Neural cell (in vitro differentiated cells): Measurements from ENCODE around the gene LMO4. TPM values are rescaled to one million over a fixed set of nuclear protein-coding genes. Genes with fewer than 3 reads are reported as not detected.

Source experiments
- H2AFZ ChIP-seq: fragments of 200-600, 300-800 bp; sonication (generic), shearing (Covaris generic); 2 replicates; pipeline ENCODE4 v1.6.0; 2014; ENCODE audit warnings: low read depth, mild to moderate bottlenecking, antibody characterized with exemption, low read length, moderate library complexity
- H3F3A ChIP-seq: fragments of 200-600 bp; shearing (Covaris generic); 2 replicates; pipeline ENCODE4 v1.6.1; 2016; ENCODE audit warnings: mild to moderate bottlenecking, moderate library complexity, mixed read lengths, antibody characterized with exemption, low read length; ENCODE audit not compliant: insufficient read depth, poor library complexity, severe bottlenecking
- H3K27ac ChIP-seq: fragments of 200-600, 300-800 bp; sonication (generic), shearing (Covaris generic); 2 replicates; pipeline ENCODE4 v1.5.1; 2014; ENCODE audit warnings: mild to moderate bottlenecking, low read length, moderate library complexity
- H3K27me3 ChIP-seq: fragments of 300-800, 200-600 bp; sonication (generic), shearing (Covaris generic); 2 replicates; pipeline ENCODE4 v1.6.0; 2014; ENCODE audit warnings: mild to moderate bottlenecking, low read depth, low read length, moderate library complexity; ENCODE audit not compliant: insufficient read depth
- H3K36me3 ChIP-seq: fragments of 300-800, 200-600 bp; sonication (generic), shearing (Covaris generic); 2 replicates; pipeline ENCODE4 v1.5.1; 2014; ENCODE audit warnings: mild to moderate bottlenecking, antibody characterized with exemption, low read length, moderate library complexity; ENCODE audit not compliant: insufficient read depth
- H3K4me2 ChIP-seq: fragments of 300-800, 200-600 bp; sonication (generic), shearing (Covaris generic); 2 replicates; pipeline ENCODE4 v1.6.0; 2014; ENCODE audit warnings: mild to moderate bottlenecking, low read length
- H3K4me3 ChIP-seq: fragments of 300-800, 200-600 bp; sonication (generic), shearing (Covaris generic); 2 replicates; pipeline ENCODE4 v1.5.1; 2014; ENCODE audit warnings: mild to moderate bottlenecking, low read length, moderate library complexity
- H3K79me2 ChIP-seq: fragments of 200-600 bp; shearing (Covaris generic); replicated peaks from 2 replicates; pipeline ENCODE4 v1.6.0; 2014; ENCODE audit warnings: mild to moderate bottlenecking, low read length, moderate library complexity; ENCODE audit not compliant: insufficient read depth
- H3K9ac ChIP-seq: fragments of 300-800, 200-600 bp; sonication (generic), shearing (Covaris generic); 2 replicates; pipeline ENCODE4 v1.6.1; 2016; ENCODE audit warnings: mild to moderate bottlenecking, low read length, mixed read lengths
- H3K9me2 ChIP-seq: fragments of 200-600 bp; shearing (Covaris generic); 2 replicates; pipeline ENCODE4 v1.6.1; 2016; ENCODE audit warnings: mild to moderate bottlenecking, low read length, mixed read lengths; ENCODE audit not compliant: insufficient read depth
- H3K9me3 ChIP-seq: fragments of 200-600, 300-800 bp; sonication (generic), shearing (Covaris generic); 2 replicates; pipeline ENCODE4 v1.6.1; 2016; ENCODE audit warnings: mild to moderate bottlenecking, mixed run types, low read length, moderate library complexity, mixed read lengths
- H4K20me1 ChIP-seq: fragments of 200-600 bp; shearing (Covaris generic); 2 replicates; pipeline ENCODE4 v1.6.1; 2016; ENCODE audit warnings: mild to moderate bottlenecking, mixed run types; ENCODE audit not compliant: insufficient read depth
- EP300 ChIP-seq: fragments of 450-650 bp; conservative IDR thresholded peaks from 2 replicates; pipeline ENCODE4 v1.6.1; 2014; ENCODE audit warnings: antibody characterized with exemption, mild to moderate bottlenecking, moderate library complexity; ENCODE audit not compliant: poor library complexity, severe bottlenecking
- EZH2 ChIP-seq: fragments of 200-600, 300-800 bp; shearing (Covaris generic), sonication (generic); IDR thresholded peaks from 2 replicates; pipeline ENCODE4 v1.6.1; 2014; ENCODE audit warnings: antibody characterized with exemption, low read length, borderline replicate concordance, mild to moderate bottlenecking; ENCODE audit not compliant: insufficient read depth, poor library complexity, severe bottlenecking
- MXI1 ChIP-seq: fragments of 450-650 bp; conservative IDR thresholded peaks from 2 replicates; pipeline ENCODE4 v1.6.1; 2014; ENCODE audit warnings: antibody characterized with exemption, mild to moderate bottlenecking; ENCODE audit not compliant: poor library complexity, severe bottlenecking
- POLR2AphosphoS5 ChIP-seq: IDR thresholded peaks from 2 replicates; pipeline ENCODE4 v1.6.1; 2012
- RAD21 ChIP-seq: fragments of 450-650 bp; conservative IDR thresholded peaks from 2 replicates; pipeline ENCODE4 v1.6.1; 2014; ENCODE audit warnings: antibody characterized with exemption, mild to moderate bottlenecking, moderate library complexity
- SMC3 ChIP-seq: fragments of 450-650 bp; conservative IDR thresholded peaks from 2 replicates; pipeline ENCODE4 v1.6.1; 2014; ENCODE audit warnings: antibody characterized with exemption, mild to moderate bottlenecking, moderate library complexity; ENCODE audit not compliant: poor library complexity
- TAF1 ChIP-seq: IDR thresholded peaks from 2 replicates; pipeline ENCODE4 v1.6.1; 2012; ENCODE audit warnings: low read depth
- polyA plus RNA-seq: library from polyadenylated mRNA; depleted of rRNA; stranded (reverse); fragments of >200 nt; gene quantifications from 2 replicates; pipeline ENCODE4 v1.2.3, GENCODE V29; 2014
- TF ChIP-seq, protein P1 (sequence below): IDR thresholded peaks from 2 replicates; pipeline ENCODE4 v1.6.1; 2012; ENCODE audit warnings: borderline replicate concordance
- TF ChIP-seq, protein P2 (sequence below): fragments of 450-650 bp; IDR thresholded peaks from 2 replicates; pipeline ENCODE4 v1.5.1; 2014; ENCODE audit warnings: antibody characterized with exemption, mild to moderate bottlenecking, moderate library complexity; ENCODE audit not compliant: poor library complexity, severe bottlenecking

LMO4 gene
- polyA plus RNA-seq, 1 donor from 2014 or later: 147 TPM

DNA sequence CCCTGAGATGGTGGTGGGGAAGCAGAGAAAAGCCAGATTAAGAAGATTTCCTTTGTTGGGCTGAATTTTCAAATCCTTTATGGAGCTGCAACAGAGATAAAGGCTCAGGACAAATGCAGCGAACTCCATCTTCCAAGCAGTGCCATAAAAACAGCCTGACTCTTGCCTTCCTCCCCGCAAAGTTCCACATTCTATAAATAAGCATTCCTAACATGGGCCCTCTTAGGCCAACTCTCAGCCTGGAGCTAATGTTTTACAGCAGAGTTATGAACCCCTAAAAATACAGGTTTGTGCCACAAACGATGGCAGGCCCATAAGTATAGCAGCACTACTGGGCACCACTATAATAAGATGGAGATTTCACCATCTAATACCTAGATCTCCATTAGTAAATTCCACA lies 27.2 kb downstream of the LMO4 start:
- Histone ChIP-seq H4K20me1 (no peaks in the 10 kb centered on the region), H3K27me3 (no peaks in the 10 kb centered on the region), H2AFZ (no peak overlapping the region), H3K79me2 (no peaks in the 10 kb centered on the region), H3K36me3 (no peaks in the 10 kb centered on the region), H3K9ac (no peak overlapping the region), H3K9me3 (no peaks in the 10 kb centered on the region), H3K4me3 (no peak overlapping the region), H3K4me2 (no peak overlapping the region), H3K27ac (no peak overlapping the region), H3F3A (no peaks in the 10 kb centered on the region), H3K9me2 (no peaks in the 10 kb centered on the region)
- TF ChIP-seq RAD21 (no peak), EP300 (no peak), TAF1 (no peak), SMC3 (no peak), EZH2 (no peak), POLR2AphosphoS5 (no peak), MXI1 (no peak)
- TF ChIP-seq, protein P1, sequence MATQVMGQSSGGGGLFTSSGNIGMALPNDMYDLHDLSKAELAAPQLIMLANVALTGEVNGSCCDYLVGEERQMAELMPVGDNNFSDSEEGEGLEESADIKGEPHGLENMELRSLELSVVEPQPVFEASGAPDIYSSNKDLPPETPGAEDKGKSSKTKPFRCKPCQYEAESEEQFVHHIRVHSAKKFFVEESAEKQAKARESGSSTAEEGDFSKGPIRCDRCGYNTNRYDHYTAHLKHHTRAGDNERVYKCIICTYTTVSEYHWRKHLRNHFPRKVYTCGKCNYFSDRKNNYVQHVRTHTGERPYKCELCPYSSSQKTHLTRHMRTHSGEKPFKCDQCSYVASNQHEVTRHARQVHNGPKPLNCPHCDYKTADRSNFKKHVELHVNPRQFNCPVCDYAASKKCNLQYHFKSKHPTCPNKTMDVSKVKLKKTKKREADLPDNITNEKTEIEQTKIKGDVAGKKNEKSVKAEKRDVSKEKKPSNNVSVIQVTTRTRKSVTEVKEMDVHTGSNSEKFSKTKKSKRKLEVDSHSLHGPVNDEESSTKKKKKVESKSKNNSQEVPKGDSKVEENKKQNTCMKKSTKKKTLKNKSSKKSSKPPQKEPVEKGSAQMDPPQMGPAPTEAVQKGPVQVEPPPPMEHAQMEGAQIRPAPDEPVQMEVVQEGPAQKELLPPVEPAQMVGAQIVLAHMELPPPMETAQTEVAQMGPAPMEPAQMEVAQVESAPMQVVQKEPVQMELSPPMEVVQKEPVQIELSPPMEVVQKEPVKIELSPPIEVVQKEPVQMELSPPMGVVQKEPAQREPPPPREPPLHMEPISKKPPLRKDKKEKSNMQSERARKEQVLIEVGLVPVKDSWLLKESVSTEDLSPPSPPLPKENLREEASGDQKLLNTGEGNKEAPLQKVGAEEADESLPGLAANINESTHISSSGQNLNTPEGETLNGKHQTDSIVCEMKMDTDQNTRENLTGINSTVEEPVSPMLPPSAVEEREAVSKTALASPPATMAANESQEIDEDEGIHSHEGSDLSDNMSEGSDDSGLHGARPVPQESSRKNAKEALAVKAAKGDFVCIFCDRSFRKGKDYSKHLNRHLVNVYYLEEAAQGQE: no peak
- TF ChIP-seq, protein P2, sequence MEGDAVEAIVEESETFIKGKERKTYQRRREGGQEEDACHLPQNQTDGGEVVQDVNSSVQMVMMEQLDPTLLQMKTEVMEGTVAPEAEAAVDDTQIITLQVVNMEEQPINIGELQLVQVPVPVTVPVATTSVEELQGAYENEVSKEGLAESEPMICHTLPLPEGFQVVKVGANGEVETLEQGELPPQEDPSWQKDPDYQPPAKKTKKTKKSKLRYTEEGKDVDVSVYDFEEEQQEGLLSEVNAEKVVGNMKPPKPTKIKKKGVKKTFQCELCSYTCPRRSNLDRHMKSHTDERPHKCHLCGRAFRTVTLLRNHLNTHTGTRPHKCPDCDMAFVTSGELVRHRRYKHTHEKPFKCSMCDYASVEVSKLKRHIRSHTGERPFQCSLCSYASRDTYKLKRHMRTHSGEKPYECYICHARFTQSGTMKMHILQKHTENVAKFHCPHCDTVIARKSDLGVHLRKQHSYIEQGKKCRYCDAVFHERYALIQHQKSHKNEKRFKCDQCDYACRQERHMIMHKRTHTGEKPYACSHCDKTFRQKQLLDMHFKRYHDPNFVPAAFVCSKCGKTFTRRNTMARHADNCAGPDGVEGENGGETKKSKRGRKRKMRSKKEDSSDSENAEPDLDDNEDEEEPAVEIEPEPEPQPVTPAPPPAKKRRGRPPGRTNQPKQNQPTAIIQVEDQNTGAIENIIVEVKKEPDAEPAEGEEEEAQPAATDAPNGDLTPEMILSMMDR: no peak

DNA sequence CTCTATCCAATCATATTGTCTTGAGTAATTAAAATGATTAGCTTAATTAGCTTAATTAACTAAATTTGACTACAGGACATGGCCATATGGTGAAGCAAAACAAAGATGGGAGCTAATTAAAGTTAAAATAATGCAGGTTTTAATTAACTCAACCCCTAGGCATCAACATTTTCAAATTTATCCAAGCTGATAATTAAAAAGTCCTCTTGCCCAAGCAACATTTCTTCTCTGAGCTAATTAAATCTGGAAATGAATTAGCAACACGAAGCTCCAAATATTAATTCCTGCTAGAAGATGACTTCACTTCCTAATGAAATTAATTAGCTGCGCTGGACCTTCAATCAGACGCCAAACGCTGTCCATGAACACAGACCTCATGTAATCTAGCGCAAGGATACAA lies 27.9 kb downstream of the LMO4 start:
- no peaks in the 10 kb centered on the region for H3K9me3 ChIP-seq
- no peak for TF ChIP-seq EZH2
- no peak for TF ChIP-seq MXI1
- TF ChIP-seq POLR2AphosphoS5: no peak
- TF ChIP-seq, protein P1: no peak
- TF ChIP-seq EP300: no peak
- TF ChIP-seq, protein P2: no peak
- no peak for TF ChIP-seq TAF1
- no peak for TF ChIP-seq RAD21
- TF ChIP-seq SMC3: no peak
- H3K4me2 ChIP-seq: no peak overlapping the region
- H3K27me3 ChIP-seq: no peaks in the 10 kb centered on the region
- no peaks in the 10 kb centered on the region for H3K79me2 ChIP-seq
- no peak overlapping the region for H2AFZ ChIP-seq
- no peaks in the 10 kb centered on the region for H3K9me2 ChIP-seq
- no peaks in the 10 kb centered on the region for H3F3A ChIP-seq
- H3K4me3 ChIP-seq: no peak overlapping the region
- H3K36me3 ChIP-seq: no peaks in the 10 kb centered on the region
- no peaks in the 10 kb centered on the region for H4K20me1 ChIP-seq
- H3K27ac ChIP-seq: no peak overlapping the region
- H3K9ac ChIP-seq: no peak overlapping the region
